Astrocyte of the spinal cord (primary cell): Measurements from ENCODE around the gene MSI2.

Experiments used
- DNase-seq: peaks from one replicate; pipeline ENCODE4 v3.0.0; 2011; ENCODE audit warnings: low read depth, low spot score
- H3K4me3 ChIP-seq: 2 replicates; pipeline ENCODE4 v1.5.1; 2011; ENCODE audit warnings: low read depth, mild to moderate bottlenecking, low read length, moderate library complexity
- in situ Hi-C: cut with HindIII; loops from 2 replicates; pipeline ENCODE4 v1.10.0; 2017; ENCODE audit warnings: low sequenced_read_pairs
- TF ChIP-seq, protein P1 (sequence below): IDR thresholded peaks from 2 replicates; pipeline ENCODE4 v1.5.1; 2012; ENCODE audit warnings: low read depth, mild to moderate bottlenecking, low read length, inconsistent platforms

Gene MSI2

DNA sequence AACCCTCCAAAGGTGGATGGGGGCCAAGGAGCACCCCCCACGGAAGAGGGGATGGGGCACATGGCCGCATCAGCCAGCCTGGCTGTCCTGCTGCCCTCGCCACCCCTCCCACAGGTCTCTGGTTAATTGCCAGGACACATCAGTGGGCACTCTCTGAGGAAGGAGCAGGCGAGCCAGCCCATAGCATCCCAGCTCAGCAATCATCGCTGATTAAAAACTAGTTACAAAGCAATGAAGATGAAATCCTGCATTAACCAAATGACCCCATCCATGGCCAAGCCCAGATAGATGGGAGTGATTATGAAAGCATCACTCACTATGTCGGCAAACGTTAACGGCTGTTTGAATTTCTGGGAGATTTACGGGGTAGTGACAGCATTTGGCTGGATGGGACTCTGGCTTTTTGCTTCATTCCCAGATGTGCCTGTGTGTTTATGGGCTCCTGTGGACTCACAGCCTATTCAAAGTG lies 443.5 kb downstream of the MSI2 start:
- in situ Hi-C loops = no loop called here
- TF ChIP-seq, protein P1, sequence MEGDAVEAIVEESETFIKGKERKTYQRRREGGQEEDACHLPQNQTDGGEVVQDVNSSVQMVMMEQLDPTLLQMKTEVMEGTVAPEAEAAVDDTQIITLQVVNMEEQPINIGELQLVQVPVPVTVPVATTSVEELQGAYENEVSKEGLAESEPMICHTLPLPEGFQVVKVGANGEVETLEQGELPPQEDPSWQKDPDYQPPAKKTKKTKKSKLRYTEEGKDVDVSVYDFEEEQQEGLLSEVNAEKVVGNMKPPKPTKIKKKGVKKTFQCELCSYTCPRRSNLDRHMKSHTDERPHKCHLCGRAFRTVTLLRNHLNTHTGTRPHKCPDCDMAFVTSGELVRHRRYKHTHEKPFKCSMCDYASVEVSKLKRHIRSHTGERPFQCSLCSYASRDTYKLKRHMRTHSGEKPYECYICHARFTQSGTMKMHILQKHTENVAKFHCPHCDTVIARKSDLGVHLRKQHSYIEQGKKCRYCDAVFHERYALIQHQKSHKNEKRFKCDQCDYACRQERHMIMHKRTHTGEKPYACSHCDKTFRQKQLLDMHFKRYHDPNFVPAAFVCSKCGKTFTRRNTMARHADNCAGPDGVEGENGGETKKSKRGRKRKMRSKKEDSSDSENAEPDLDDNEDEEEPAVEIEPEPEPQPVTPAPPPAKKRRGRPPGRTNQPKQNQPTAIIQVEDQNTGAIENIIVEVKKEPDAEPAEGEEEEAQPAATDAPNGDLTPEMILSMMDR = no peak
- H3K4me3 ChIP-seq = no peak overlapping the region
- no peak for DNase-seq

DNA sequence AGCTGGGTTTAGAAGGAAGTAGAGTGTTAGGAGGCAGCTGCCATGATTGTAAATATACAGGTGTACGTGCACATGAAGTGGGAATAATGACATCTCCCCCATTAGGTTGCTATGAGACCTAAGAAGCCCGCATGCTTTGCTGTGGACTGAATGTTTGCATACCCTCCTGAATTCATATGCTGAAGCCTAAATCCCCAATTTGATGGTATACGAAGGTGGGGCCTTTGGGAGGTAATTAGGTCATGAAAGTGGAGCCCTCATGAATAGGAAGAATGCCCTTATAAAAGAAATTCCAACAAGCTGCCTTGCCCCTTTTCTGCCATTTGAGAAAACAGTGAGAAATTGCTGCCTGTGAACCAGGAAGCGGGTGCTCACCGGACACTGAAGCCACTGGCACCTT lies 444.8 kb downstream of the MSI2 start:
- TF ChIP-seq, protein P1 = no peak
- H3K4me3 ChIP-seq = no peak overlapping the region
- no peak for DNase-seq
- in situ Hi-C loops = no loop called here

GRCh38 chr17:57703273-57703672 lies 446.9 kb downstream of the MSI2 start:
- no peak overlapping the region for H3K4me3 ChIP-seq
- in situ Hi-C loops = no loop called here
- TF ChIP-seq, protein P1 = no peak
- DNase-seq = no peak

DNA sequence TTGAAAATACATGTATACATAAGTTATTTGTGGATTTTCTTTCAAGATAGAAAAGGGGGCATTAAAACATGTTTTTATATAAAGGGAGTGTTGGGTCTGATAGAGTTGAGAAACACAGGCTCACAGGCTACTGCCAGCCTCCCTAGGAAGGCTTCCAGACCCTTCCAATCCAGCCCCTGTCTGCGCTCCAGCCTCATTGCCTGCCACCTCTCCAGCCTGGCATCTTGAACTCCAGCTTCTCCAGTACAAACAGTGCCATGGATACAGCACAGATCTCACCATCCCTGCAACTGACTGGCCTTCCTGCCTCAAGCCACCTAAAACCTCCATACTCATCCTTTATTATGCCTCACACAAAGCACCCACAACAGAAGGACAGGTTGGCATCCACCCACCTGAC lies 448.1 kb downstream of the MSI2 start:
- TF ChIP-seq, protein P1 = no peak
- in situ Hi-C loops = no loop called here
- DNase-seq = no peak
- H3K4me3 ChIP-seq = no peak overlapping the region

- TF ChIP-seq, protein P1 = no peak
- in situ Hi-C loops = no loop called here
- H3K4me3 ChIP-seq = no peak overlapping the region
- no peak for DNase-seq
These were observed 449.8 kb downstream of the MSI2 start for GRCh38 chr17:57705921-57706695.

DNA sequence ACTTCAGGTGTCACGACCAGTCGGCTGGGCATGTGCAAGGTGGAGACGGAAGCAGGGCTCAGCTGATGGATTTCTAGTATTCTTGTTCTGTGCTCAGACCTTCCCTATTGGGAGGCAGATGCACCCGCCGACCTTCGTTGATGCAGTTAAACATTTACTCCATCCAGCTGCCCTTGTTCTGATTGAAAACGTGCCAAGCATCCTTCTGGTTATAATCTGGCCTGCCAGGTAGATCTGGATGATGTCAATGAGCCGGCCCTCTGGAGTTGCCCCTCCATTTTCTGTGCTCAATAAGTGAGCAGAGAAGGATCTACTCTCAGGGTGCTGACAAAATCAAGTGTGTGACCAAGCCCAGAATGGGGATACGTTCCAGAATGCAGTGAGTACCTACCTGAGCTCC lies 450.4 kb downstream of the MSI2 start:
- TF ChIP-seq, protein P1 = no peak
- H3K4me3 ChIP-seq = no peak overlapping the region
- DNase-seq = no peak
- in situ Hi-C loops = no loop called here
